Trophoblast cell (in vitro differentiated cells and primary cell): ENCODE measurements around the gene LUM.

Experiments used
- DNase-seq, 2 donors: peaks; one replicate each; pipeline ENCODE4 v3.0.0-alpha.2; 2016
- H2AFZ ChIP-seq: 2 replicates; pipeline ENCODE4 v1.6.1; 2013; ENCODE audit warnings: low read length, moderate library complexity, mild to moderate bottlenecking; ENCODE audit not compliant: insufficient read depth, poor library complexity
- H2AK5ac ChIP-seq: 2 replicates; pipeline ENCODE4 v1.6.1; 2013; ENCODE audit warnings: mild to moderate bottlenecking, low read length
- H2BK120ac ChIP-seq: 2 replicates; pipeline ENCODE4 v1.6.1; 2013; ENCODE audit warnings: low read length, mild to moderate bottlenecking, moderate library complexity; ENCODE audit not compliant: insufficient read depth, poor library complexity
- H2BK12ac ChIP-seq: 2 replicates; pipeline ENCODE4 v1.6.1; 2013; ENCODE audit warnings: mild to moderate bottlenecking, low read length, moderate library complexity
- H2BK5ac ChIP-seq: 2 replicates; pipeline ENCODE4 v1.6.1; 2013; ENCODE audit warnings: low read length, low read depth, moderate library complexity, mild to moderate bottlenecking; ENCODE audit not compliant: poor library complexity
- H3K14ac ChIP-seq: 2 replicates; pipeline ENCODE4 v1.6.1; 2013; ENCODE audit warnings: mild to moderate bottlenecking, low read length
- H3K18ac ChIP-seq: 2 replicates; pipeline ENCODE4 v1.6.1; 2013; ENCODE audit warnings: mild to moderate bottlenecking, low read length
- H3K23ac ChIP-seq: 2 replicates; pipeline ENCODE4 v1.6.1; 2013; ENCODE audit warnings: low read length
- H3K27ac ChIP-seq: 2 replicates; pipeline ENCODE4 v1.5.1; 2013; ENCODE audit warnings: low read depth, mild to moderate bottlenecking, inconsistent platforms, low read length, moderate library complexity
- H3K27me3 ChIP-seq: 2 replicates; pipeline ENCODE4 v1.6.1; 2013; ENCODE audit warnings: inconsistent platforms, mild to moderate bottlenecking, low read length, moderate library complexity; ENCODE audit not compliant: insufficient read depth
- H3K36me3 ChIP-seq, 2 experiments: 1 replicate in 1 of 2; 2 replicates in 1 of 2; pipeline ENCODE4 v1.6.1; 2013; ENCODE audit warnings: low read length in 2 of 2, mild to moderate bottlenecking in 2 of 2, moderate library complexity in 1 of 2; ENCODE audit not compliant: insufficient read depth in 2 of 2, control insufficient read depth in 1 of 2
- H3K4ac ChIP-seq: 2 replicates; pipeline ENCODE4 v1.6.1; 2013; ENCODE audit warnings: low read depth, mild to moderate bottlenecking, low read length, moderate library complexity
- H3K4me1 ChIP-seq, 2 experiments: 1 replicate in 1 of 2; 2 replicates in 1 of 2; pipeline ENCODE4 v1.6.1; 2013; ENCODE audit warnings: low read length in 2 of 2, mild to moderate bottlenecking in 2 of 2, moderate library complexity in 1 of 2; ENCODE audit not compliant: insufficient read depth in 2 of 2, control insufficient read depth in 1 of 2
- H3K4me2 ChIP-seq: 2 replicates; pipeline ENCODE4 v1.6.1; 2013; ENCODE audit warnings: inconsistent platforms, mild to moderate bottlenecking, low read length, moderate library complexity
- H3K4me3 ChIP-seq: 2 replicates; pipeline ENCODE4 v1.5.1; 2013; ENCODE audit warnings: mild to moderate bottlenecking, low read depth, low read length, inconsistent platforms
- H3K79me1 ChIP-seq: one replicate; pipeline ENCODE4 v1.6.1; 2013; ENCODE audit warnings: low read length
- H3K79me2 ChIP-seq: 2 replicates; pipeline ENCODE4 v1.6.1; 2013; ENCODE audit warnings: low read length, mild to moderate bottlenecking; ENCODE audit not compliant: control insufficient read depth, insufficient read depth, poor library complexity
- H3K9ac ChIP-seq: 2 replicates; pipeline ENCODE4 v1.6.1; 2013; ENCODE audit warnings: mild to moderate bottlenecking, low read length
- H3K9me3 ChIP-seq: 2 replicates; pipeline ENCODE4 v1.6.1; 2013; ENCODE audit warnings: low read depth, mild to moderate bottlenecking, control low read depth, inconsistent platforms, low read length; ENCODE audit not compliant: insufficient read depth
- H4K12ac ChIP-seq: 2 replicates; pipeline ENCODE4 v1.6.1; 2013; ENCODE audit warnings: low read depth, mild to moderate bottlenecking, low read length, moderate library complexity
- H4K8ac ChIP-seq: 2 replicates; pipeline ENCODE4 v1.6.1; 2013; ENCODE audit warnings: low read depth, mild to moderate bottlenecking, low read length, moderate library complexity
- H4K91ac ChIP-seq: one replicate; pipeline ENCODE4 v1.6.1; 2013; ENCODE audit warnings: low read depth, mild to moderate bottlenecking, low read length, moderate library complexity
- WGBS: extraction: QIAGEN DNeasy Blood & Tissue Kit; methylation state at CpG from one replicate; pipeline ENCODE4 v1.1.7; 2013; ENCODE audit warnings: missing lambda C conversion rate; ENCODE audit not compliant: insufficient read length, insufficient coverage; ENCODE audit errors: extremely low coverage; 5-methylcytosine and 5-hydroxymethylcytosine counted together

LUM gene

DNA sequence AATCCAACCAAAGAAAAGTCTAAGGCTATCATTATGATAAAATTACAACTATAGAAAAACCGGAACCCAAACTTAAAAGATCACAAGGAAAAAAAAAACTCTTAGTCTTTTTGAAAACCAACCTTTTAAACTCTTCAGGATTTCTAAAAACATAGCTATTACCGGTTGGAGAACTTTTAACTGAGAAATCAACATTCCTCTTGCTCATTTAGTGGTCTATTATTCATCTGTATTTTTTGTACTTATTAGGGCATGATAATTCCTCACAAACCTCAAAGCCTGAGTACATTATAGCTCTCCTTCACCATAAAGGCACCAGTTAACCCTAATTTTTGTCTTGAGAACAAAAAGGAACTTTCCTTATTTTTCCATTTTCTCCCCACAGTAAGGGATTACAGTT, 10.4 kb downstream of the LUM start:
- no peak overlapping the region for H4K8ac ChIP-seq
- H3K18ac ChIP-seq = no peak overlapping the region
- peaks cover 0 to 2% of the 10 kb centered on the region in 2 experiments for H3K4me1 ChIP-seq
- H2BK120ac ChIP-seq = no peak overlapping the region
- H3K36me3 ChIP-seq = peaks cover 0 to 8% of the 10 kb centered on the region in 2 experiments
- no peak overlapping the region for H3K27ac ChIP-seq
- no peak overlapping the region for H3K14ac ChIP-seq
- H3K79me1 ChIP-seq = peaks cover under 1% of the 10 kb centered on the region
- H3K79me2 ChIP-seq = no peaks in the 10 kb centered on the region
- no peak overlapping the region for H2BK5ac ChIP-seq
- no peak overlapping the region for H2AFZ ChIP-seq
- H4K12ac ChIP-seq = no peak overlapping the region
- H3K27me3 ChIP-seq = no peaks in the 10 kb centered on the region
- H3K9me3 ChIP-seq = peaks cover under 1% of the 10 kb centered on the region
- no peak overlapping the region for H3K4me3 ChIP-seq
- no CpG with 5 or more reads among the region's 2 CpGs for WGBS
- no peak overlapping the region for H2AK5ac ChIP-seq
- no peak overlapping the region for H3K4ac ChIP-seq
- no peak overlapping the region for H3K9ac ChIP-seq
- H3K23ac ChIP-seq = no peak overlapping the region
- H2BK12ac ChIP-seq = no peak overlapping the region
- no peak overlapping the region for H4K91ac ChIP-seq
- H3K4me2 ChIP-seq = no peak overlapping the region
- no peak for DNase-seq

DNA sequence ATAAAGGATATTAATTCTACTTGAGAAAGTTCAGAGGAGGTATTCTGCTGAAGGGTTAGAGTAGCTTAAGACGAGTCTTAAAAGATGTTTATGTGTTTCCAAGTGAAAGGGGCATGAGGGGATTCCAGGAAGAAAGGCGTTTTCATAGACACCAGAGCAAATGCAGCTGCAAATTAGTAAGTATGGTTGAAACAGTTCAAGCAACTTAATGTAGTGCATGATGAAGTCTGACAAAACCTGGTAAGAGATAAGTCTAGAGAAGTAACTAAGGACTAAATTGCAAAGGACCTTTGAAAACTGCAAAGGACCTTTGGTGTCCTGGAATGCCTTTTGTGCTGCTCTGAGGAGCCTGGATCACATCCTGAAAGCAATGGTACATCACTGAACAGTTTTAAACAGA, 11.5 kb downstream of the LUM start:
- Histone ChIP-seq H2AK5ac (no peak overlapping the region), H2BK12ac (no peak overlapping the region), H3K23ac (no peak overlapping the region), H4K12ac (no peak overlapping the region), H3K4me1 (no peaks in the 10 kb centered on the region), H3K4me3 (no peak overlapping the region), H3K14ac (no peak overlapping the region), H3K9ac (no peak overlapping the region), H4K91ac (no peak overlapping the region), H3K4ac (no peak overlapping the region), H3K18ac (no peak overlapping the region), H3K36me3 (peaks cover 0 to 6% of the 10 kb centered on the region in 2 experiments), H4K8ac (no peak overlapping the region), H2AFZ (no peak overlapping the region), H2BK120ac (no peak overlapping the region), H2BK5ac (no peak overlapping the region), H3K27ac (peak overlapping the region; percentile 91), H3K27me3 (no peaks in the 10 kb centered on the region), H3K79me2 (no peaks in the 10 kb centered on the region), H3K9me3 (peaks cover 2% of the 10 kb centered on the region), H3K79me1 (peaks cover 2% of the 10 kb centered on the region), H3K4me2 (no peak overlapping the region)
- WGBS = no CpG with 5 or more reads among the region's 2 CpGs
- no peak for DNase-seq

DNA sequence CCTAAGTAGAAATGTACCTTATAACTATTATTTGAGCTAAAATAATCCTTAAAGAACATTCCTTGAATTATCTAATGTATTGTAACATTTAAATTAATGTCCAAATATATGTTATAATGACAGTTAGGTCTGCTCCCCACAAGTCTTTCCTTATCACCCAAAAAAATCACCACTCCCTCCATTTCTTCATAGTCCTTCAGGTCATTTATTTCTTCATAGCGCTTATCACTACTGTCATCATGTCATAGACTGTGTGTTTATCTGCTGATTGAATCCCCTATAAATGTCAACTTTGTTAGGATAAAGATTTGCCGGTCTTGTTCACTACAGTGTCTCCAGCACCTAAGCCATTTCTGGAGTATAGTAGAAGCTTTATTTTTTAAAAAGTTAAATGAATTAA, 12.0 kb downstream of the LUM start:
- WGBS = no CpG with 5 or more reads among the region's 2 CpGs
- Histone ChIP-seq H2AFZ (no peak overlapping the region), H3K18ac (no peak overlapping the region), H2BK120ac (no peak overlapping the region), H3K14ac (no peak overlapping the region), H3K79me2 (no peaks in the 10 kb centered on the region), H2BK12ac (no peak overlapping the region), H4K91ac (no peak overlapping the region), H4K8ac (no peak overlapping the region), H3K9ac (no peak overlapping the region), H3K23ac (no peak overlapping the region), H3K4me2 (no peak overlapping the region), H3K4ac (no peak overlapping the region), H3K4me3 (no peak overlapping the region), H3K27me3 (no peaks in the 10 kb centered on the region), H3K79me1 (peaks cover 2% of the 10 kb centered on the region), H3K9me3 (peaks cover 2% of the 10 kb centered on the region), H3K27ac (peak overlapping the region; percentile 79), H3K36me3 (peaks cover 0 to 6% of the 10 kb centered on the region in 2 experiments), H2BK5ac (no peak overlapping the region), H3K4me1 (no peaks in the 10 kb centered on the region), H2AK5ac (no peak overlapping the region), H4K12ac (no peak overlapping the region)
- peak in 1 of 2 donors; percentile 72 for DNase-seq

DNA sequence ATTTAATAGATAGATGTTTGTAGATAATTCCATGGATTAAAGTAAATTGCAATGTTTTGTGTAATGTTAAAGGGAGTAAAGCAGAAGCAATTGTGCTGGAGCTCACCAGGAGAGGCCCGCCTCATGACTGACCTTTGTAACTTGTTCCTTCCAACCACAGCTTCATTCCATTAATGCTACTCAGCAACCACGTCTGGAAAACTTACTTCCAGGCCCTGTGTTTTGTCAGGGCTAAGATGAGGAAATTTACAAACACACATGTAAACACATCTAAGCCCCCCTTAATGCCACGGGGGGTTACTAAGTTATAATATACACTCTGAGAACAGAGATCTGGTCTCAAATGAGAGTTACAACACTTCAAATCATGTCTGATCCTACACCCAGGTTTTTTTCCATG, 12.4 kb downstream of the LUM start:
- H2BK5ac ChIP-seq = no peak overlapping the region

More for the DNA sequence above, 12.4 kb downstream of the LUM start:
- H3K27ac ChIP-seq = peak overlapping the region; percentile 11
- H2BK120ac ChIP-seq = no peak overlapping the region
- peaks cover 2% of the 10 kb centered on the region for H3K9me3 ChIP-seq
- no peak overlapping the region for H3K18ac ChIP-seq
- no peak overlapping the region for H3K23ac ChIP-seq
- H3K27me3 ChIP-seq = no peaks in the 10 kb centered on the region
- no peak overlapping the region for H2AK5ac ChIP-seq
- peaks cover 0 to 4% of the 10 kb centered on the region in 2 experiments for H3K36me3 ChIP-seq
- H2BK12ac ChIP-seq = no peak overlapping the region
- H3K4me1 ChIP-seq = no peaks in the 10 kb centered on the region
- H2AFZ ChIP-seq = no peak overlapping the region
- no CpG with 5 or more reads among the region's 3 CpGs for WGBS
- no peak overlapping the region for H3K4me2 ChIP-seq
- H3K4ac ChIP-seq = no peak overlapping the region
- DNase-seq = peak; percentile 64 to 84
- no peak overlapping the region for H3K4me3 ChIP-seq
- H3K79me2 ChIP-seq = no peaks in the 10 kb centered on the region
- no peak overlapping the region for H4K91ac ChIP-seq
- H4K12ac ChIP-seq = no peak overlapping the region
- H3K9ac ChIP-seq = no peak overlapping the region
- no peak overlapping the region for H4K8ac ChIP-seq
- H3K79me1 ChIP-seq = peaks cover 2% of the 10 kb centered on the region
- H3K14ac ChIP-seq = no peak overlapping the region
